Activated CD4-positive, alpha-beta T cell treated with anti-CD3 and anti-CD28 coated beads for 48 hours (primary cell): ENCODE results near the gene MEDAG.

ENCODE experiments used
- DNase-seq: peaks from one replicate; pipeline ENCODE4 v3.0.0-alpha.2; 2020

The MEDAG gene

DNA sequence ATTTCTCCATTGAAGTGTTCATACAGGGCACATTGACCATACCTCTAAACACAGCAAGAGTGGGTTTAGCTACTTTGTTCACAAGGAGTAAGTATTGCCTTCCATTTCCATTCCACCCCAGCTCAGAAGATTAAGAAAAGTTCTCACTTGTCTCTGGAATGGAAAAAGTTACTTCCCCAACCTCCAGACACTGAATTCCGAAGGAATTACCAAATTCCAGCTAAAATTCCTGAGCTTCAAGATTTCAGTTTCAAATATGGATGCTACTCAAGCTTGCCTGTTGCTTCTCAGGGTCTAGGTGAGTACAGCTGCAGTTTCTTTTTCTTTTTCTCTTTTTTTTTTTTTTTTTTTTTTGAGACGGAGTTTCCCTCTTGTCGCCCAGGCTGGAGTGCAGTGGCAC is 60.0 kb downstream of the MEDAG start:
- no peak for DNase-seq

GRCh38 chr13:30968846-30969245 is 62.8 kb downstream of the MEDAG start:
- no peak for DNase-seq

GRCh38 chr13:30971575-30971974 is 65.5 kb downstream of the MEDAG start:
- no peak for DNase-seq

DNA sequence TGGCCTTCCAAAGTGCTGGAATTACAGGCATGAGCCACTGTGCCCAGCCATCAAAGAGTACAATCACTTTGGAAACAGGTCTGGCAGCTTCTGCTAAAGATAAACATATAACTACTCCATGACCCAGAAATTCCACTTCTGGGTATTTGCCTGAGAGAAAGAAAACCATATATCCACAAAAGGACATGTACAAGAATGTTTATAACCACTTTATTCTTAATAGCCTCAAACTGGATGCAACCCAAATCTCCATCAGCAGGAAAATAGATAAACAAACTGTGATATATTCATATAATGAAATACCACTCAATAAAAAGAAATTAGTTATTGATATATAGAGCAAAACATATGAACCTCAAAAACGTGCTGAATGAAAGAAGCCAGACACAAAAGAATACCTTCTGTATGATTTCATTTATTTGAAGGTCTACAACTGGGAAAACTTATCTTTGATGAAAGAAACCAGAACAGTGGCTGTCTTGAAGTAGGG is 66.9 kb downstream of the MEDAG start:
- DNase-seq = no peak

GRCh38 chr13:30974350-30974749 is 68.3 kb downstream of the MEDAG start:
- no peak for DNase-seq
